OCI-M2 (cell line): Measurements from ENCODE around the gene MYO1A.
"Not testable (repeated sequence)": the region's sequence is repeated elsewhere in the genome, so short reads cannot be mapped to it uniquely, and the experiment has no call there.

Experiments
- DNase-seq: peaks from one replicate; lab custom pipeline; 2025; ENCODE audit not compliant: unreplicated experiment; lab: John Stamatoyannopoulos, UW

The MYO1A gene

GRCh38 chr12:57019983-57020719, 29.8 kb downstream of the MYO1A start:
- no peak for DNase-seq

- DNase-seq: no peak
Observed at GRCh38 chr12:57018906-57019305, 31.0 kb downstream of the MYO1A start.

- DNase-seq: not testable (repeated sequence)
Observed at GRCh38 chr12:57018353-57018752, 31.6 kb downstream of the MYO1A start.

- no peak for DNase-seq
Observed at GRCh38 chr12:57016348-57016747, 33.6 kb downstream of the MYO1A start, which contains the start of gene TAC3. Gene TAC3, minus strand, starts transcription at chr12:57016529. Its CDS starts 732 bp downstream, at chr12:57015797.

- no peak for DNase-seq
Observed at GRCh38 chr12:57012600-57013465, 37.1 kb downstream of the MYO1A start.

GRCh38 chr12:57011438-57012424, 38.2 kb downstream of the MYO1A start:
- DNase-seq: no peak

GRCh38 chr12:57010627-57011247, 39.2 kb downstream of the MYO1A start:
- no peak for DNase-seq

GRCh38 chr12:57009949-57010626, 39.8 kb downstream of the MYO1A start:
- DNase-seq: no peak

- DNase-seq: no peak
Observed at GRCh38 chr12:57008178-57008577, 41.8 kb downstream of the MYO1A start.

GRCh38 chr12:57006809-57007475, 43.0 kb downstream of the MYO1A start:
- DNase-seq: no peak

- no peak for DNase-seq
Observed at GRCh38 chr12:57005980-57006808, 43.7 kb downstream of the MYO1A start, which contains the start of gene ZBTB39. Gene ZBTB39, minus strand, starts transcription at chr12:57006546. Its CDS starts 1,629 bp downstream, at chr12:57004917.

GRCh38 chr12:57004651-57005050, 45.3 kb downstream of the MYO1A start:
- DNase-seq: no peak

- DNase-seq: no peak
Observed at GRCh38 chr12:57003395-57003794, 46.5 kb downstream of the MYO1A start.

- no peak for DNase-seq
Observed at GRCh38 chr12:57001448-57001906, 48.5 kb downstream of the MYO1A start.

GRCh38 chr12:57000393-57000792, 49.5 kb downstream of the MYO1A start:
- DNase-seq: no peak

GRCh38 chr12:56999456-56999855, 50.5 kb downstream of the MYO1A start:
- DNase-seq: no peak

GRCh38 chr12:56998981-56999380, 50.9 kb downstream of the MYO1A start:
- DNase-seq: no peak

GRCh38 chr12:56998316-56998715, 51.6 kb downstream of the MYO1A start:
- no peak for DNase-seq
